ENCODE measurements around the gene VN1R4.
"Not testable (repeated sequence)": the region's sequence is repeated elsewhere in the genome, so short reads cannot be mapped to it uniquely, and the experiment has no call there.

The VN1R4 gene

GRCh38 chr19:53267623-53268022, at the start of gene VN1R4:
Gene VN1R4 (minus strand): TSS chr19:53267723. CDS start chr19:53267665, 58 bp downstream.
- DNase-seq, result not testable (repeated sequence)

DNA sequence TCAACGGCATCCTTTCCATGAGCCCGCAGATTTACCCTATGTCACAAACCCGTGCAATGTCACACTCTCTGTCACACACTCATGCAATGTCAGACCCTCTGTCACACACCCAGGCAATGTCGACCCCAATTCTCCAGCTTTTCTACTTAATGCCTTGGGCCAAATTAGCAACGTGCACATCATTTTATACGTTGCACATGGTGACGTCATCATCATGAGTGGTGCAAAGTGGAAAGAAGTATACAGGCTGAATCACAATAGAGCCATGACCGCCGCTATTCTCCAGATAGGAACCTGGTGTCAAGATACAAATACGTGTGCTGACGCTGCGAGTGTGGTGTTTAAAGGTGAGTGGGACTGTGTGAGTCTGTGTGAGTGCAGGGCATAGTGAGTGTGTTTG, 44.4 kb upstream of the VN1R4 start:
- DNase-seq, result no peak

GRCh38 chr19:53311044-53311443, 43.5 kb upstream of the VN1R4 start:
- DNase-seq, result no peak

- DNase-seq, result no peak
Measured at GRCh38 chr19:53308339-53308811, 40.9 kb upstream of the VN1R4 start.

GRCh38 chr19:53301341-53301740, 33.8 kb upstream of the VN1R4 start:
- not testable (repeated sequence) for DNase-seq

DNA sequence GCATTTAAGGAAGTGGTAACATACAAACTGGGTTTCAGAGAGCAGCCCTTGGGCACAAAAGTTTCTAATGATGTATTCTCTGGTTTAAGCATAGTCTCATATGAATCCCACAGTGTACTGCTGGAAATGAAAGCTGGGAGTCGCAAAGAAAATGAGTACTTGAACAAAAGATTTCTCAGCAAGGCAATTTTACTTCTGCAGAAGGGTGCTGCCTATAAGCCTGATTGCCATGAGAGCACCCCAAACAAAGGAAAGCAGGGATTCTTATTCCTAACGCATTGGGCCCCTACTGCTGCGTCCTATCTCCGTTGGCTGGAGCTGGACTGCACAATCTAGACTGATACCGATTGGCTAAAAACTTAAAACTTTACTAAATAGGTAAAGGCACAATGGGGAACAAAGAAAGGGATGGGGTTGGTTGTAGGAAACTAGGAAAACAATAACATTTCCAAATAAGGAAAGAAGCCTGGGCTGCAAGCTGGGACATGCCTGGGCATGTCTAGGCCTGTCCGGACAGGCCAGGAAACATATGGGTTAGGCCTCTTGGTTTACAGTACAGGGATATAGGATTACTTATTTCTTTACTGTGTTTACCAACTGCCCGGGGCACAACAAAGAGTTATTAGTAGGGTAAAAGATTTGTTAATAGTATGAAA, 27.4 kb upstream of the VN1R4 start:
- no peak for DNase-seq

- no peak for DNase-seq
Measured at GRCh38 chr19:53290758-53291549, 23.4 kb upstream of the VN1R4 start.

GRCh38 chr19:53285087-53285486, 17.6 kb upstream of the VN1R4 start:
- DNase-seq, result no peak

DNA sequence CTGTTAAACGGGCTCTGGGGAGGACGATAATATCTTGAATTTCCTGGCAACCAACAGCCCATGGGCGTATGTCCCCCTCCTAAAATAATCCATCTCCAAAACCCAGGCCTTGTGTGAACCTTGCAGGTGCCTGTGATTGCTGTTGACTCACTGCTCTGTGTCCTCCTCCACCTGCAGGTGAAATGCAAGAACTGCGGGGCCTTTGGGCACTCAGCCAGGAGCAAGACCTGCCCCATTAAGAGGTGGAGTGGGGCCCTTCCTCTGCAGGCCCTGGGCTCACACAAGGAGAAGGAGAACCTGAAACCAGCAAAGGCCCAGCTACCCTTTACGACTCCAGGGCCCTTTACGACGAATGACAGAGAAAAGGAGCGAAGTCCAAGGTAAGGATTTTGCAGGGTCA, 14.4 kb upstream of the VN1R4 start:
- not testable (repeated sequence) for DNase-seq

DNA sequence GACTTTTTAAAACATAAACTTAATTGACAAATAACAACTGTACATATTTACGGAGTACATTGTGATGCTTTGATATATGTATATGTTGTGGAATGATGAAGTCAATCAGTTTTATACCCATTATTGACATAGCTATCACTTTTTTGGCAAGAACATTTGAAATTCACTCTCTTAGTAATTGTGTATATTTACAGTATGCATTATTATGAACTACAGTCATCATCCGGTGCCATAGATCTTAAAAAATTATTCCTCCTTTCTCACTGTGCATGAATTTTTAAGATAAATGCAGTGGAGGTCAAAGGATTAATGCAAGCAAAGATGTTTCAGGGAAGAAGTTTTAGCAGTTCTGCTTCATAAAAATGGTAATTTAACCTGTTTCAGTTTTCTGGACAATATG, 8.0 kb upstream of the VN1R4 start:
- DNase-seq, result no peak

DNA sequence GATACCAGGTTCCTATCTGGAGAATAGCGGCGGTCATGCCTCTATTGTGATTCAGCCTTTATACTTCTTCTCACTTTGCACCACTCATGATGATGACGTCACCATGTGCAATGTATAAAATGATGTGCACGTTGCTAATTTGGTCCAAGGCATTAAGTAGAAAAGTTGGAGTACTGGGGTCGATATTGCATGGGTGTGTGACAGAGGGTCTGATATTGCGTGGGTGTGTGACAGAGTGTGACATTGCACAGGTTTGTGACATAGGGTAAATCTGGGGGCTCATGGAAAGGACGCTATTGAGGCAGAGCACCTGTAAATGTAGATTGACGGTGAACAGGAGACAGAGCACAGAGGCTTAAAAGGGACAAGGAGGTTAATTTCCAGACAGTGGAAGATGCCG, 4.5 kb upstream of the VN1R4 start:
- DNase-seq, result no peak

GRCh38 chr19:53269861-53270260, 2.3 kb upstream of the VN1R4 start:
- not testable (repeated sequence) for DNase-seq

DNA sequence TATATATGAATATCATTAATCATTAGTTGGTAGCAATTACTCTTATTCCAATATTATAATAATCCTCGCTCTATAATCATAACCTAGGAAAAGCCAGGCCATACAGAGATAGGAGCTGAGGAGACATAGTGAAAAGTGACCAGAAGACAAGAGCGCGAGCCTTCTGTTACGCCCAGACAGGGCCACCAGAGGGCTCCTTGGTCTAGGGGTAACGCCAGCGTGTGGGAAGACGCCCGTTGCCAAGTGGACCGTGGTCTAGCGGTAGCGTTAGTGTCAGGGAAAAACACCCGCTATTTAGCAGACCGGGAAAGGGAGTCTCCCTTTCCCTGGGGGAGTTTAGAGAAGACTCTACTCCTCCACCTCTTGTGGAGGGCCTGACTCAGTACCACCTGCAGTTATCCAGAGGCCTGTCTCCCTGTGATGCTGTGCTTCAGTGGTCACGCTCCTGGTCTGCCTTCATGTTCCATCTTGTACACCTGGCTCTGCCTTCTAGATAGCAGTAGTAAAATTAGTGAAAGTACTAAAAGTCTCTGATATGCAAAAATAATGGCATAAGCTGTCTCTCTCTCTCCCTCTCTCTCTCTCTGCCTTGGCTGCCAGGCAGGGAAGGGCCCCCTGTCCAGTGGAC, 9.7 kb downstream of the VN1R4 start, which contains the start of gene VN1R2:
Gene VN1R2 (plus strand): TSS at position 578 of the 628 bp plus-strand sequence. CDS start 84 bp downstream, outside the sequence.
- DNase-seq, result not testable (repeated sequence)

DNA sequence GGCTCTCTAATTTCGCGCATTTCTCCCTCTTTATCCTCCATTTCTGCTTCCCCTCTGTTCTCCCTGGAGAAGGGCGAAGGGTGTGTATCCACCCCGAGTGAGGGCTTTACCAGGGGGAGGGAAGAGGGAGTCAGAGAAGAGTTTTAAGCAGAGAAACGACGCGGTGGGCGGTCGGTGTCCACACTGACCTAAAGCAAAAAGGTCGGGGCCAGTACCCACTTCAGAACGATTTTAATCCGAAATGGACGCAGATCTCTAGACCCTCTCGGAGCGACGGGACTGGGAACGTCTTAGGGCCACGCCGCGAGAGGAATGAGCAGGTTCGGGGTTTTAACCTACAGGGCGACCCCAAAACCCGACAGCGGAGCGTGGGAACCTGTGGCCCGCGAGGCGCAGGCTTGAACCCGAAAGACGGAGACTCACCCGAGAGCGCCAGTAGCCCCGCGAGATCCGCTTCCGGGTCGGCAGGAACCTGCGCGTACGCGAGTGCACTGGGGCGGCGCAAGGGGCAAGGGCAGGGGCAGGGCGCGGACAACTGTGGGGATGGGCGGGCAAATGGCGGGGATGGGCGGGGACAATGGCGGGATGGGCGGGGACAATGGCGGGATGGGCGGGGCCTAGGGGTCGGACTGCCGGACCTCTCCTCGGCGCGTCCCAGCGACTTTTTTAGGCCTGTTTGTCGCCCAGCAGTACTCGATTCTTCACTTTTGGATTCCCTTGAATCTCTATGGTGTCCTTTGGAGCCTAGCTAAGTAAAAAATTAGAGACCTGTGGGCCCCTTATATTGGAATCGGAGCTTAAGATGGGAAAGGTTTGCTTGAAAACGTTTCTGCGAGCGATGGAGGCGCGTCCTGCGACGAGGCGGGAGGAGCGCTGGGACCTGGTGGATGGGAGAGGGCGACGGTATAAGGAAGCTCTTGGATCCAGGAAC, 12.8 kb downstream of the VN1R4 start, which contains the start of gene ZNF677:
Gene ZNF677 (minus strand): TSS at position 463 of the 931 bp plus-strand sequence. CDS start 3,323 bp downstream, outside the sequence.
- DNase-seq, result no peak

DNA sequence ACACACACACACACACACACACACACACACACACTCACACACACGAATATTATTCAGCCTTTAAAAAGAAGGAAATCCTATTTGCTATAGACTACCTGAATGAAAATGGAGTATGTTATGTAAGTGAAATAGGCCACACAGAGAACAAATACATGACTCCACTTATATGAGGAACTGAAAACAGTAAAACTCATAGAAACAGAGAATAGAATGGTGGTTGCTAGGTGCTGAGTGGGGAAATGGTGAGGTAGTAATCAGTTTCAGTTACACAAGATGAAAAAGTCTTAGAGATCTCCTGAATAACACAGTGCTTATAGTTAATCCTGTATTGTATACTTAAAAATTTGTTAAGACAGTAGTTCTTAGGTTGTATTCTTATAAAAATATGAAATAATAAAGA, 21.0 kb downstream of the VN1R4 start:
- no peak for DNase-seq

GRCh38 chr19:53237114-53237777, 30.3 kb downstream of the VN1R4 start:
- no peak for DNase-seq

- no peak for DNase-seq
Measured at GRCh38 chr19:53224606-53225005, 42.9 kb downstream of the VN1R4 start.

GRCh38 chr19:53222716-53223115, 44.8 kb downstream of the VN1R4 start:
- not testable (repeated sequence) for DNase-seq

Measured in NCI-H1694 treated with DMSO at 0.1 percent for 48 hours (cell line).